ENCODE measurements around the gene ZNF775.

The ZNF775 gene

GRCh38 chr7:150444674-150445365, 65.7 kb downstream of the ZNF775 start:
- no peak for DNase-seq

DNA sequence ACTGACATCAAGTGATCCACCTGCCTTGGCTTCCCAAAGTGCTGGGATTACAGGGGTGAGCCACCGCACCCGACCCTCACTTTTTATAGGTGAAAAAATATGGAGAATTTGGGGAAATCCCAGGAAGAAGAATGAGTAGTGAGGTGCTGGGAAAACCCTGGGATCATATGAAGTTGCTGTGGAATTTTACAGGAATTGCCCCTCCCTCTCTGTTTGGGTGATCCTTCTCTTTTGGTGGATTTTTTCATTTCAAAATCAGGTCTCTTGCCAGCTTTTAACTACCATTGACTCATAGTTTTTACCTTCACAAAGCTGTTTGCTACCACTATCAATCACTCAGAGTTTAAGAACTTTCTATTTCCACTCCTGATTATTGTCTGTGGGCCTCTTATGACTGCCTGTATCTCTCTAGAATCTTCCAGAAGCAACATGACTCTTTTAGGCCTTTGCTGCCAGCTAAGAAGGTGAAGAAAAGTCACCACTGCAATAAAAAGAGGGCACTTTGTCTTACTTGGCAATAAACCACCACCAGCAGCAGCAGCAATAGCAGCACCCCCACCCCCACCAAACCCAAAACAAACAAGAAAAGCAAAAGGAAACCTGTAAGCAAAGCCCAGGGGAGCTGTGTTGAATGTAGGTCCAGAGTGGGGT, 67.3 kb downstream of the ZNF775 start:
- no peak for DNase-seq
